HS-5 (cell line): ENCODE data around the gene ADAMTS17.

ENCODE experiments used
- DNase-seq: peaks from one replicate; pipeline ENCODE4 v3.0.0-alpha.2; 2012; ENCODE audit warnings: low read depth

Gene ADAMTS17

GRCh38 chr15:100029868-100030479 is 311.8 kb downstream of the ADAMTS17 start:
- no peak for DNase-seq

GRCh38 chr15:100029045-100029444 is 312.7 kb downstream of the ADAMTS17 start:
- DNase-seq = no peak

- no peak for DNase-seq
Measured at GRCh38 chr15:100026041-100026440, 315.7 kb downstream of the ADAMTS17 start.

DNA sequence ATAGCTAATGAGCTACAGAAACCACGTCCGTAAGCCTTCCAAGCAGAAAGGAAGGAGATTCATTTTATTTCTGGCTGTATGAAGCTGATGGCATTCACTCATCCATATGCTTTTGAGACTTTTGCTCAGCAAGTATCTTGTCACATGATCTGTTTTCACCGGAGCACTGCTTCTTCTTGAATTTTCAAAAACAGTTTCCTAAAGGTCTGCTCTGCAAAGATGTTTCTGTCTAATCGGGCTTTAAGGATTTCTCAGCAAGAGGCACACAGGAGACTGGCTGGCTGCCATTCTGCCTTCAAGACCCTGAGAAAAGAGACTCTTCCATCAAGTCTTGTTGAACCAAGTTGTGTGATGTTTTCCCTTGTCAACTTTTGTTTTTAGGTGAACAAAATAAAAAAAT is 319.0 kb downstream of the ADAMTS17 start:
- DNase-seq = no peak

DNA sequence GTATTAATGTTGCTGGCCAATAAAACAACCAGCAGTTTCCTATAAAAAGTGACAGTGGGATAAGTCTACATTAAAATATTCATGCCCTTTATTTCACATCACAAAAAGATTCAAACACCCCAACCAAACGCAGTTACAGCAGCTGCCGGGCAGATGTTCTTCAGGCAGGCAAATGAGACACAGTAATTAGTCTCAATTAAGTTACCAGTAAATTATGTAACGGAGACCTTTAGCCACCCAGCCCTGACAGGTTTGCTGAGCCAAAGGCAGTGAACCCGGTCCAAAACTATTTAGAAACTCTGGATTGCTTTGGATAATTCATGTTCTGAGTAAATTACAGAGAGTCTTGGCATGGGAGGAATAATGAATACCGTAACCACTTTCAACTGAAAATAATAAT is 319.4 kb downstream of the ADAMTS17 start:
- no peak for DNase-seq

GRCh38 chr15:100021653-100022052 is 320.1 kb downstream of the ADAMTS17 start:
- no peak for DNase-seq

- no peak for DNase-seq
Measured at GRCh38 chr15:100020614-100021013, 321.2 kb downstream of the ADAMTS17 start.

DNA sequence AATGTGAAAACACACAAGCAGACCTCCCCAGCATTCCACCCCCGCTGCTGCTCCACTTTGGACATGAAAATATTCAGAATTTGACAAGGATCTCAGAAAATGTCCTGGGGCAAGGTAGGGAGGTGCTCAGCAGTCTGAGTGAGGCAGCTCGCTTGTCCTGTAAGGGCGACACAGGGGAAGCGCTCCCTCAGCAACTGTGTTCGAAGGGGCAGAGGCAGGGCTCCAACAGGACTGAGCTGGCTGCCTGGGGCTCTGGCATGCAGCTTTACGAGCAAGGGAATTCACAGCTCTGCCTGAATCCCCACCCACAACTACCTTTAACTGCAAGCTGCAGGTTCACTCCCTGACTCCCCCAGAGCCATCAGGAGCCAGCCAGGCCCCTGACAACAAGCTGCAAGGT is 321.6 kb downstream of the ADAMTS17 start:
- DNase-seq = no peak

DNA sequence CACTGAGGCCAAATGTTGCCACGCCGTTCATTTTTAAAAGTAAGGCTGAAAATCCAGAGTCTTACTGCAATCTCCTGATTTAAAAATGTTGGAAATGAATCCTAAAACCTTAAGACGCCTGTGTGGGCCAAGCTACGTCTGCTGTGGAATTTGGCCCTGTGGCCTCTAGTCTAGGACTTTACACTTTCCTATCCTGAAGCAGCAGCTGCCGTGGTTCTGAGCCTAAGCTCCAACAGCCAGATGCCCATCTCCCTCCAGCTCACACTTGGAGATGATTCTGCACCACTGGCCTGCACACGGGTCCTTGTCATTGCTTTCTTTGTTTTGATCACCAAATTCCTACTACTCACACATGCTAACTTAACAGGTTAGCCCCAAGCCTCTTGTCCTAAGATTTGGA is 322.2 kb downstream of the ADAMTS17 start:
- no peak for DNase-seq

GRCh38 chr15:100018191-100018590 is 323.6 kb downstream of the ADAMTS17 start:
- DNase-seq = no peak

- DNase-seq = no peak
Measured at GRCh38 chr15:100017140-100017539, 324.6 kb downstream of the ADAMTS17 start.

GRCh38 chr15:100016632-100017031 is 325.1 kb downstream of the ADAMTS17 start:
- no peak for DNase-seq

GRCh38 chr15:100011235-100011634 is 330.5 kb downstream of the ADAMTS17 start:
- no peak for DNase-seq

DNA sequence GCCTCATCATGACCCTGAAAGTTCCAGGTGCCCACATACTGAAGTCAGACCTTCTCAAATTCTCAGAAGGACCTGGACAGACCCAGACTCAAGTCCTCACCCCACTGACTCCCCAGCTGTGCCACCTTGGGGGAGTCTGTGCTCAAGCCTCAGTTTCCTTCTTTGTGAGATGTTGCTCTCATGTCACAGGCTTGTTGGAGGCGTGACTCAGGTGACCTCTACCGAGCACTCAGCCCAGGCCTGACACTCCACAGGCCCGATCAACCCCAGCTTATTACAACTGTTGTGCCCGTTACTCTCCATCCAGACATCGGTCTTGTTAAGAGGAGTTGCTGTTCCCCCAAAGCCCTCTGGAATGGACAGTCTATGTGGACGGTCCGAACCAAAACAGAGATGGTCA is 332.4 kb downstream of the ADAMTS17 start:
- no peak for DNase-seq

- DNase-seq = no peak
Measured at GRCh38 chr15:100008258-100008657, 333.5 kb downstream of the ADAMTS17 start.

DNA sequence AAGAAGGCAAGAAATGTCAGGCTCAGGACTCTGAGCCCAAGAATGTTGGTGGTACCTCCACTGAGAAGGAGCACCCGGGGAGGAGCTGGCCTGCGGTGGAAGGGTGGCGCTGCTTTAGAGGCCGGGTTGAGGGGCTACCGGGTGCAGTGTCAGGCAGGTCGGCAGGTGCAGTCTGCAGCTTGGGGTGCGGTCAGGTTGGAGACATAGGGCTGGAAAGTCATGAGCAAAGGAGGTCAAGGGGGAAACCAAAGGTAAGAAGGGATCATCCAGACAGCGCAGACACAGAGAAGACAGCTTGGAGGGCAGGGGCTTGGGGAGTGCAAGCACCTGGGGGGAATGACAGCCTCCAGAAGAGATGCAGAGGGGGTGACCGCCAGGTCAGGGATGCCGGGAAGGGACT is 334.2 kb downstream of the ADAMTS17 start:
- DNase-seq = no peak

DNA sequence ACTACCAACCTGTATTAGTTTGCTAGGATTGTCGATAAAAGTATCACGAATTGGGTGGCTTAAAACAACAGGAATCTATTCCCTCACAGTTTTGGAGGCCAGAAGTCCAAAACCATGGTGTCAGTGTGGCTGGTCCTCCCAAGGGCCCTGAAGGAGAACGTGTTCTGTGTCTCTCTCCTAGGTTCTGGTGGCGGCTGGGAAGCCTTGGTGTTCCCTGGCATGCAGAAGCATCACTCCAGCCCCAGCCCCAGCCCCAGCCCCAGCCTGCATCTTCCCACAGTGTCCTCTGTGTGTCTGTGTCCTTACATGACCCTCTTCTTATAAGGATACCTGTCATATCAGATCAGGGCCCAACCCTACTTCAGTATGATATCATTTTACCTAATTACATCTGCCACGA is 336.1 kb downstream of the ADAMTS17 start:
- no peak for DNase-seq

GRCh38 chr15:100005013-100005412 is 336.8 kb downstream of the ADAMTS17 start:
- DNase-seq = no peak

DNA sequence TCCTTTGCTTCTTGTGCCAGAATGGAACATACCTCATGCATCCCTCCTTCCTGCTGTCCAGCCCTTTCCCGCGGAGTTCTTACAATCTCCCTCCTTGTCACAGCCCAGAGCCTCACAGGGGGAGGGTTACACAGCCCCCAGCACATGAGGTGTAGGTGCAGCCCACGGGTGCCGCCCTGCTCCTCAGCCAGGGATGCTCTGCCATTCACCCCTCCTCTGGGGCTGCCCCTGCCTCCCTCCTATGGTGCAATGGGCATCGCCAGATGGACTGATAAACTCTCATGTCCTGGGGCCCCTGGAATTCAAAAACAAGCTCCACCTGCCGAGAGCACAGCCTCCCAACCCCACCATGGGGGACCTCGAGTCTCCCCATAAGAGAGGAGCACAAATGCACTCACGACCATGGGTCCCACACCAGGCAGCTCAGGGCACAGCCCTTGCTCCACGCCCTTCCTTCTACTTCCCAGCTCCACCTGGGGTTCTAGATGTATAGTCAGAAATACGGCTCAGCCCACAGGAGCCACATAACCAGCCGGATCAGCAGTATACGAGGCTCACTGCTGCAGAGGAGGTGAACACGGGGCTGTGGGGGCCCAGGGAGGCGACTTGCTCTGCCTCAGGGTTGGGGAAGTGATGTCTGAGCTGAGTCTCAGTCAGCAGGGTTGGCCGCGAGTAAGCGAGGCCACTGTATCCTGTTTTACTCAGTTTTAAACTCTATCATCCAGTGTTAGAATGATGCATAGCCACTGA is 338.8 kb downstream of the ADAMTS17 start:
- no peak for DNase-seq

DNA sequence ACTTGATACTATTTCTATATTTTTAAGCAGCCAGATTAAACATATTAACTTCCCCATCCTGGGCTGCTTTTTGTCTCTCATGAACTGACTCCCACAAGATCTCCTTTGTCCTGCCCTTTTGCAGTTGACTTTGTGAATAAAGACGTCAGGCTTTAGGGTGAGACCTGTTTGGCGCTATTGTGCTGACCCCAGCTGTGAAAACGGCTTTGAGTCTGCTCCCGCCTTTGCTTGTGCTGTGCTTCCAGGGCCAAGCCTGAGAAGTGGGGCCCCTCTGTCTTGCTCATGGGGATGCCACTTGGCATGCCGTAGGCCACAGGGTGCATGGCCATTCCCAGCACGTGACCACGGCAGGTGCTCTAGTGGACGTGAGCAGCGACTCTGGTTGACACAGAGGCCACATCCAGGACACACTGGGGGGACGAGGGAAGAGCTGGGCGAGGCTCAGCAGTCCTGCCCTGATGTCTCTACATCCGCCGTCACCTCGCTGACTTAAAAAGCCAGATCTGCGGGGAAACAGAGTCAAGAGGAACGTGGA is 339.6 kb downstream of the ADAMTS17 start:
- DNase-seq = no peak

GRCh38 chr15:100001405-100001804 is 340.4 kb downstream of the ADAMTS17 start:
- DNase-seq = no peak

DNA sequence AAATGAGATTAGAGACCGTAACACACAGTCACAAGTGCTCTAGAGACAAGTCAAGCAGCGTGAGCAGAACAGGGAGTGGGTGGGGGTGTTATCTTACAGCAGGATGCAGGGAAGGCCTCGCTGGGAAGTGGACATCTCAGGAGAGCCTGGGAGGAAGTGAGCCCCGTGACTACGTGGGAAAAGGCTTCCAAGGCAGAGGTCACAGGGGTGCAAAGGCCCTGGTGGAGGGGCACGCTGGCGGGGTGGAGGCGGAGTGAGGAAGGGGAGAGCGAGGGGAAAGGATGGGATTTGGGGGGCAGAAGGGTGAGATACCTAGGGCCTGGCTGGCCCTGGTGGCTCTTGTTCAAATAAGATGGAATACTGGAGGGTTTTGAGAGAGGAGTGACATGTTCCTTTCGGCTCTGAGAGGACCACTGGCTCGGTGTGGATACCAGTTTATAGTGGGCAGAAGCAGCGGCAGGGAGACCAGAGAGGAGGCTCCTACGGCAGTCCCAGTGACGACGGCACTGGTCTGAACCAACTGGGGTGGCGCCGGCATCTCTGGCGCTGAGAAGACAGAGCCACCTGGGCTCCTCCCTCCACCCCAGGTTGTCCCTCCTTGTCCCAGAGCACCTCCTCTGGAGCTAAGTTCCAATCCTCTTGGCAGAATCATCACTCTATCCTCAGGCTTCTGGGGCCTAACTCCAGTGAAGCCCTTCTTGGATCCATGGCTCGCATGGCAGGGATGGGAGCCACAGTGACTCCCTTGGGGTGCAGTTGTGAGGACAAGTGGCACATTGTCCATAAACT is 342.3 kb downstream of the ADAMTS17 start:
- DNase-seq = no peak

GRCh38 chr15:99998661-99999101 is 343.1 kb downstream of the ADAMTS17 start:
- DNase-seq = no peak
